Measurements from ENCODE around the gene BCL2L13. TPM values are rescaled to one million over a fixed set of nuclear protein-coding genes. Genes with fewer than 3 reads are reported as not detected.
"Not testable (repeated sequence)": the region's sequence is repeated elsewhere in the genome, so short reads cannot be mapped to it uniquely, and the experiment has no call there.

The BCL2L13 gene
- total RNA-seq, 1 experiment from 2014 or later: 56.9 TPM

- Histone ChIP-seq H3K4me1 (ENCODE audit: low read length) (peaks cover 3% of the 10 kb centered on the region; the same call in 1 of the 2 replicates), H3K79me2 (ENCODE audit: low read length) (peaks cover 33% of the 10 kb centered on the region), H3K36me3 (ENCODE audit: insufficient read depth, low read length) (no peaks in the 10 kb centered on the region), H3K27ac (ENCODE audit: low read length) (no peak overlapping the region), H3K9ac (ENCODE audit: low read length) (no peak overlapping the region), H3K4me2 (ENCODE audit: low read depth, low read length, poor library complexity, severe bottlenecking) (no peak overlapping the region), H3K4me3 (ENCODE audit: low read length) (no peak overlapping the region), H3K9me2 (replicated peaks; ENCODE audit: insufficient read depth, low read length) (no peaks in the 10 kb centered on the region), H3K9me3 (ENCODE audit: low read length) (no peaks in the 10 kb centered on the region), H2AFZ (ENCODE audit: low read length) (no peak overlapping the region), H3K27me3 (ENCODE audit: low read length) (no peaks in the 10 kb centered on the region), H4K20me1 (ENCODE audit: insufficient read depth, low read depth, low read length) (no peaks in the 10 kb centered on the region)
- no peak for DNase-seq
Measured at GRCh38 chr22:17684245-17684644, 45.7 kb downstream of the BCL2L13 start.

GRCh38 chr22:17692841-17693240 lies 54.3 kb downstream of the BCL2L13 start:
- no peak overlapping the region for H3K4me2 ChIP-seq (ENCODE audit: low read depth, low read length, poor library complexity, severe bottlenecking)
- H3K9me2 ChIP-seq (replicated peaks; ENCODE audit: insufficient read depth, low read length): no peaks in the 10 kb centered on the region
- no peak overlapping the region for H3K4me3 ChIP-seq (ENCODE audit: low read length)
- H4K20me1 ChIP-seq (ENCODE audit: insufficient read depth, low read depth, low read length): no peaks in the 10 kb centered on the region
- H3K79me2 ChIP-seq (ENCODE audit: low read length): peaks cover 24% of the 10 kb centered on the region
- H3K4me1 ChIP-seq (ENCODE audit: low read length): no peaks in the 10 kb centered on the region
- H2AFZ ChIP-seq (ENCODE audit: low read length): no peak overlapping the region
- H3K27ac ChIP-seq (ENCODE audit: low read length): no peak overlapping the region
- H3K27me3 ChIP-seq (ENCODE audit: low read length): no peaks in the 10 kb centered on the region
- DNase-seq: no peak
- H3K9me3 ChIP-seq (ENCODE audit: low read length): no peaks in the 10 kb centered on the region
- H3K36me3 ChIP-seq (ENCODE audit: insufficient read depth, low read length): no peaks in the 10 kb centered on the region
- no peak overlapping the region for H3K9ac ChIP-seq (ENCODE audit: low read length)

DNA sequence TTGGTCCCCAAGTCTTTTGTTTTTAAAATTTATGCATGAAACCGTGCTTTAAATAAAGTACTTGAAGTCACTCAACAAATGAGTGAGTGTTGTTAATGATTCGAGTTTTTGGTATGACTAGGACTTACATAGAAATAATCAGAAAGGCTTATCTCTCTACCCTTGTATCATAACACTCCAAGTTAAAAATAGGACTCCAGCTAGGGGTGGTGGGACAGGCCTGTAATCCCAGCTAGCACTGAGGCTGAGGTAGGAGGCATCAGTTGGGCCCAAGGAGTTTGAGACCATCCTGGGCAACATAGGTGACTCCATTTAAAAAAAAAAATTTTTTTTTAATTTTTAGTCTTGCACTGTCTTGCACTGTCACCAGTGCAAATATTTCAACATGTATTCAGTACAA lies 55.6 kb downstream of the BCL2L13 start:
- peaks cover 24% of the 10 kb centered on the region for H3K79me2 ChIP-seq (ENCODE audit: low read length)
- H2AFZ ChIP-seq (ENCODE audit: low read length): no peak overlapping the region
- no peaks in the 10 kb centered on the region for H3K4me1 ChIP-seq (ENCODE audit: low read length)
- no peaks in the 10 kb centered on the region for H3K27me3 ChIP-seq (ENCODE audit: low read length)
- no peaks in the 10 kb centered on the region for H4K20me1 ChIP-seq (ENCODE audit: insufficient read depth, low read depth, low read length)
- no peak overlapping the region for H3K27ac ChIP-seq (ENCODE audit: low read length)
- H3K4me3 ChIP-seq (ENCODE audit: low read length): no peak overlapping the region
- no peaks in the 10 kb centered on the region for H3K9me3 ChIP-seq (ENCODE audit: low read length)
- H3K4me2 ChIP-seq (ENCODE audit: low read depth, low read length, poor library complexity, severe bottlenecking): no peak overlapping the region
- no peak for DNase-seq
- no peaks in the 10 kb centered on the region; the same call in 1 of the 2 replicates for H3K36me3 ChIP-seq (ENCODE audit: insufficient read depth, low read length)
- no peaks in the 10 kb centered on the region for H3K9me2 ChIP-seq (replicated peaks; ENCODE audit: insufficient read depth, low read length)
- no peak overlapping the region for H3K9ac ChIP-seq (ENCODE audit: low read length)

GRCh38 chr22:17694752-17695151 lies 56.2 kb downstream of the BCL2L13 start:
- Histone ChIP-seq H3K27me3 (ENCODE audit: low read length) (no peaks in the 10 kb centered on the region), H3K4me3 (ENCODE audit: low read length) (no peak overlapping the region), H3K9ac (ENCODE audit: low read length) (no peak overlapping the region), H3K9me3 (ENCODE audit: low read length) (no peaks in the 10 kb centered on the region), H3K4me1 (ENCODE audit: low read length) (no peaks in the 10 kb centered on the region), H3K27ac (ENCODE audit: low read length) (no peak overlapping the region), H3K4me2 (ENCODE audit: low read depth, low read length, poor library complexity, severe bottlenecking) (no peak overlapping the region), H2AFZ (ENCODE audit: low read length) (no peak overlapping the region), H3K79me2 (ENCODE audit: low read length) (peaks cover 24% of the 10 kb centered on the region), H4K20me1 (ENCODE audit: insufficient read depth, low read depth, low read length) (no peaks in the 10 kb centered on the region), H3K36me3 (ENCODE audit: insufficient read depth, low read length) (no peaks in the 10 kb centered on the region; the same call in 1 of the 2 replicates), H3K9me2 (replicated peaks; ENCODE audit: insufficient read depth, low read length) (no peaks in the 10 kb centered on the region)
- no peak for DNase-seq

- Histone ChIP-seq H4K20me1 (ENCODE audit: insufficient read depth, low read depth, low read length) (no peaks in the 10 kb centered on the region), H2AFZ (ENCODE audit: low read length) (no peak overlapping the region), H3K4me2 (ENCODE audit: low read depth, low read length, poor library complexity, severe bottlenecking) (no peak overlapping the region), H3K9me2 (replicated peaks; ENCODE audit: insufficient read depth, low read length) (no peaks in the 10 kb centered on the region), H3K79me2 (ENCODE audit: low read length) (peaks cover 29% of the 10 kb centered on the region), H3K4me3 (ENCODE audit: low read length) (no peak overlapping the region), H3K36me3 (ENCODE audit: insufficient read depth, low read length) (peaks cover 4% of the 10 kb centered on the region; the same call in 1 of the 2 replicates), H3K9ac (ENCODE audit: low read length) (no peak overlapping the region), H3K4me1 (ENCODE audit: low read length) (no peaks in the 10 kb centered on the region), H3K27me3 (ENCODE audit: low read length) (no peaks in the 10 kb centered on the region), H3K27ac (ENCODE audit: low read length) (no peak overlapping the region), H3K9me3 (ENCODE audit: low read length) (no peaks in the 10 kb centered on the region)
- no peak for DNase-seq
Measured at GRCh38 chr22:17695986-17696385, 57.4 kb downstream of the BCL2L13 start.

GRCh38 chr22:17697196-17697595 lies 58.6 kb downstream of the BCL2L13 start:
- H3K4me3 ChIP-seq (ENCODE audit: low read length); H2AFZ ChIP-seq (ENCODE audit: low read length); H3K9me2 ChIP-seq (replicated peaks; ENCODE audit: insufficient read depth, low read length); H3K4me2 ChIP-seq (ENCODE audit: low read depth, low read length, poor library complexity, severe bottlenecking); H3K4me1 ChIP-seq (ENCODE audit: low read length); H3K9me3 ChIP-seq (ENCODE audit: low read length); DNase-seq; H3K9ac ChIP-seq (ENCODE audit: low read length); H4K20me1 ChIP-seq (ENCODE audit: insufficient read depth, low read depth, low read length); H3K27me3 ChIP-seq (ENCODE audit: low read length); H3K36me3 ChIP-seq (ENCODE audit: insufficient read depth, low read length); H3K27ac ChIP-seq (ENCODE audit: low read length): not testable (repeated sequence)
- H3K79me2 ChIP-seq (ENCODE audit: low read length): peaks cover 26% of the 10 kb centered on the region

DNA sequence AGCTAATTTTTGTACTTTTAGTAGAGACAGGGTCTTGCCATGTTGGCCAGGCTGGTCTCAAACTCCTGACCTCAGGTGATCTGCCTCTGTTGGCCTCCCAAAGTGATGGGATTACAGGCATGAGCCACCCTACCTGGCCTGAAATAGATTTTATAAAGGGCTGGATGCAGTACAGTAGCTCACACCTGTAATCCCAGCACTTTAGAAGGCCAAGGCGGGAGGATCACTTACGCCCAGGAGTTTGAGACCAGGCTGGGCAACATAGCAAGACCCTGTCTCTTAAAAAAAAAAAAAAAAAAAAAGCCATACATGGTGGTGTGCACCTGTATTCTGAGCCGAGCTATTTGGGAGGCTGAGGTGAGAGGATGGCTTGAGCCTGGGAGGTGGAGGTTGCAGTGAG lies 59.7 kb downstream of the BCL2L13 start:
- H3K27me3 ChIP-seq (ENCODE audit: low read length); H3K9me2 ChIP-seq (replicated peaks; ENCODE audit: insufficient read depth, low read length); H3K36me3 ChIP-seq (ENCODE audit: insufficient read depth, low read length); H3K9ac ChIP-seq (ENCODE audit: low read length); H3K4me3 ChIP-seq (ENCODE audit: low read length); H3K27ac ChIP-seq (ENCODE audit: low read length); H3K4me2 ChIP-seq (ENCODE audit: low read depth, low read length, poor library complexity, severe bottlenecking); H3K4me1 ChIP-seq (ENCODE audit: low read length); H4K20me1 ChIP-seq (ENCODE audit: insufficient read depth, low read depth, low read length); H2AFZ ChIP-seq (ENCODE audit: low read length); DNase-seq; H3K9me3 ChIP-seq (ENCODE audit: low read length): not testable (repeated sequence)
- H3K79me2 ChIP-seq (ENCODE audit: low read length): peaks cover 24% of the 10 kb centered on the region

- no peak for DNase-seq
- no peaks in the 10 kb centered on the region for H3K4me1 ChIP-seq (ENCODE audit: low read length)
- H3K4me2 ChIP-seq (ENCODE audit: low read depth, low read length, poor library complexity, severe bottlenecking): no peak overlapping the region
- no peaks in the 10 kb centered on the region for H3K9me2 ChIP-seq (replicated peaks; ENCODE audit: insufficient read depth, low read length)
- H3K9me3 ChIP-seq (ENCODE audit: low read length): no peaks in the 10 kb centered on the region
- H2AFZ ChIP-seq (ENCODE audit: low read length): no peak overlapping the region
- no peak overlapping the region for H3K9ac ChIP-seq (ENCODE audit: low read length)
- no peaks in the 10 kb centered on the region for H4K20me1 ChIP-seq (ENCODE audit: insufficient read depth, low read depth, low read length)
- no peak overlapping the region for H3K27ac ChIP-seq (ENCODE audit: low read length)
- peaks cover 27% of the 10 kb centered on the region for H3K79me2 ChIP-seq (ENCODE audit: low read length)
- no peaks in the 10 kb centered on the region for H3K27me3 ChIP-seq (ENCODE audit: low read length)
- H3K4me3 ChIP-seq (ENCODE audit: low read length): no peak overlapping the region
- peaks cover 13% of the 10 kb centered on the region; the same call in 1 of the 2 replicates for H3K36me3 ChIP-seq (ENCODE audit: insufficient read depth, low read length)
Measured at GRCh38 chr22:17698948-17699347, 60.4 kb downstream of the BCL2L13 start.

Measured in Karpas-422 (cell line).